Astrocyte (in vitro differentiated cells and primary cell): Measurements from ENCODE around the gene ZNF648.

ENCODE experiments used
- EZH2 ChIP-seq: IDR thresholded peaks from 2 replicates; pipeline ENCODE4 v1.6.1; 2012; ENCODE audit warnings: mild to moderate bottlenecking, low read length, inconsistent platforms; ENCODE audit not compliant: insufficient read depth
- TF ChIP-seq, protein P1 (sequence below): IDR thresholded peaks from 2 replicates; pipeline ENCODE4 v1.5.1; 2011; ENCODE audit warnings: low read depth, mild to moderate bottlenecking, inconsistent platforms, low read length, moderate library complexity; ENCODE audit not compliant: insufficient read depth

DNA sequence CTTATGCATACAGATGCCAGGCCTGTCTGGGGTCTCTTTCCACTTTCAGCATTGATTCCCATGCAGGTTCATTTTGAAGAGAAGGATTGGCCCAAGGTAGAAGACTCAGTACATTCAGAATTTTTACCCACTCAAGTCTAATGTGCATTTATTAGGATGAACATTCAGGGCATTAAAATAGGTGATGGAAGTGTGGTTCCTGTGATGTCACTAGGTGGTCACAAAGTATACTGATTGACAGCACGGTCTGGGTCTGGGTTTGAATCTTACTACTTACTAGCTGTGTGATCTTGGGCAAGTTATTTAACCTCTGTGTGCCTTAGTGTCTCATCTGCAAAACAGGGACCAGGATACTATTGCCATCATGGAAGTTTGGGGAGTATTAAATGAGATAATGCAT lies 711 bp upstream of the ZNF648 start:
- TF ChIP-seq, protein P1, sequence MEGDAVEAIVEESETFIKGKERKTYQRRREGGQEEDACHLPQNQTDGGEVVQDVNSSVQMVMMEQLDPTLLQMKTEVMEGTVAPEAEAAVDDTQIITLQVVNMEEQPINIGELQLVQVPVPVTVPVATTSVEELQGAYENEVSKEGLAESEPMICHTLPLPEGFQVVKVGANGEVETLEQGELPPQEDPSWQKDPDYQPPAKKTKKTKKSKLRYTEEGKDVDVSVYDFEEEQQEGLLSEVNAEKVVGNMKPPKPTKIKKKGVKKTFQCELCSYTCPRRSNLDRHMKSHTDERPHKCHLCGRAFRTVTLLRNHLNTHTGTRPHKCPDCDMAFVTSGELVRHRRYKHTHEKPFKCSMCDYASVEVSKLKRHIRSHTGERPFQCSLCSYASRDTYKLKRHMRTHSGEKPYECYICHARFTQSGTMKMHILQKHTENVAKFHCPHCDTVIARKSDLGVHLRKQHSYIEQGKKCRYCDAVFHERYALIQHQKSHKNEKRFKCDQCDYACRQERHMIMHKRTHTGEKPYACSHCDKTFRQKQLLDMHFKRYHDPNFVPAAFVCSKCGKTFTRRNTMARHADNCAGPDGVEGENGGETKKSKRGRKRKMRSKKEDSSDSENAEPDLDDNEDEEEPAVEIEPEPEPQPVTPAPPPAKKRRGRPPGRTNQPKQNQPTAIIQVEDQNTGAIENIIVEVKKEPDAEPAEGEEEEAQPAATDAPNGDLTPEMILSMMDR: no peak
- TF ChIP-seq EZH2: no peak
